ENCODE measurements around the gene U2SURP.

DNA sequence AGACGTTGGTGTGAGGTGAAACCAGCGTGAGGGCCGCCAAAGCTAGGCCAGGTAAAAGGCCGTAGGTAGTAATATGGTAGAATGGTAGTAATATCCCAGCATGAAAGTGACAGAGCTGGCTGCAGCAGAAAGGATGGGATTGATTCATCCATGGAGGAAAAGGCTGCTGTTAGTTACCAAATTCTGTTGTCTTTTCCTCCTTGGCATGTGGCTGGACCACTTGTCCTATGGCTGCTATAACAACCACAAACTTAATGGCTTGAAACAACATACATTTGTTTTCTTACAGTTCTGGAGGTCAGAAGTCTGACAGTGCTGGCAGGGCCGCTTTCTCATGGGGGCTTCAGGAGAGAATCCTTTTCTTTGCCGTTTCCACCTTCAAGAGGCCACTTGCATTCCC is 70.4 kb downstream of the U2SURP start:
- TF ChIP-seq EZH2 (IDR thresholded peaks at IDR 0.05; ENCODE audit: insufficient read depth, poor library complexity, severe bottlenecking) (no peak), EZH2phosphoT487 (IDR thresholded peaks at IDR 0.05; ENCODE audit: insufficient read depth, low read depth) (no peak)

Data from GM23248 (cell line).